Mucosa of stomach (tissue), 1 donor: ENCODE measurements around the gene EIF4G3.
A peak's percentile ranks its signal among the peaks of the same experiment; 100 is the strongest.
"Not testable (repeated sequence)": the region's sequence is repeated elsewhere in the genome, so short reads cannot be mapped to it uniquely, and the experiment has no call there.

Experiments used
- H3K27me3 ChIP-seq: one replicate; pipeline ENCODE4 v1.7.0; 2013; ENCODE audit warnings: mild to moderate bottlenecking, low read length; ENCODE audit not compliant: control insufficient read depth, insufficient read depth
- H3K36me3 ChIP-seq: one replicate; pipeline ENCODE4 v1.7.0; 2013; ENCODE audit warnings: low read length; ENCODE audit not compliant: control insufficient read depth, insufficient read depth
- H3K4me1 ChIP-seq: one replicate; pipeline ENCODE4 v1.7.0; 2013; ENCODE audit warnings: mild to moderate bottlenecking, low read length; ENCODE audit not compliant: control insufficient read depth, insufficient read depth
- H3K4me3 ChIP-seq: one replicate; pipeline ENCODE4 v1.7.0; 2013; ENCODE audit warnings: low read length
- H3K9ac ChIP-seq: one replicate; pipeline ENCODE4 v1.7.0; 2013; ENCODE audit warnings: mild to moderate bottlenecking, low read length, moderate library complexity
- H3K9me3 ChIP-seq: one replicate; pipeline ENCODE4 v1.7.0; 2013; ENCODE audit warnings: mild to moderate bottlenecking, low read length, moderate library complexity; ENCODE audit not compliant: control insufficient read depth
- donor health status: Pancreatic carcinoma.

The EIF4G3 gene

GRCh38 chr1:21176586-21177555 is at the start of gene EIF4G3:
Gene EIF4G3, minus strand, starts transcription at chr1:21176897. Its CDS starts 174,155 bp downstream, at chr1:21002742.
- peak within 1 kb of the TSS; percentile 90 for H3K9ac ChIP-seq
- no peaks in the 10 kb centered on the region for H3K27me3 ChIP-seq
- H3K4me3 ChIP-seq, result peak within 1 kb of the TSS; percentile 82
- peaks cover 11% of the 10 kb centered on the region for H3K4me1 ChIP-seq
- no peaks in the 10 kb centered on the region for H3K36me3 ChIP-seq
- H3K9me3 ChIP-seq, result no peaks in the 10 kb centered on the region

GRCh38 chr1:21225065-21225464 is 48.4 kb upstream of the EIF4G3 start:
- Histone ChIP-seq H3K36me3 (peaks cover 17% of the 10 kb centered on the region), H3K4me3 (no peak overlapping the region), H3K27me3 (no peaks in the 10 kb centered on the region), H3K9ac (no peak overlapping the region), H3K9me3 (no peaks in the 10 kb centered on the region), H3K4me1 (no peaks in the 10 kb centered on the region)

- Histone ChIP-seq H3K4me3 (no peak overlapping the region), H3K9ac (no peak overlapping the region), H3K9me3 (no peaks in the 10 kb centered on the region), H3K36me3 (peaks cover 17% of the 10 kb centered on the region), H3K4me1 (no peaks in the 10 kb centered on the region), H3K27me3 (no peaks in the 10 kb centered on the region)
These were observed 44.1 kb upstream of the EIF4G3 start for GRCh38 chr1:21220815-21221214.

GRCh38 chr1:21219674-21220073 is 43.0 kb upstream of the EIF4G3 start:
- Histone ChIP-seq H3K36me3 (peaks cover 10% of the 10 kb centered on the region), H3K9ac (no peak overlapping the region), H3K9me3 (no peaks in the 10 kb centered on the region), H3K27me3 (no peaks in the 10 kb centered on the region), H3K4me3 (no peak overlapping the region), H3K4me1 (no peaks in the 10 kb centered on the region)

- H3K27me3 ChIP-seq, result no peaks in the 10 kb centered on the region
- H3K4me1 ChIP-seq, result no peaks in the 10 kb centered on the region
- no peaks in the 10 kb centered on the region for H3K9me3 ChIP-seq
- no peak overlapping the region for H3K9ac ChIP-seq
- peaks cover 6% of the 10 kb centered on the region for H3K36me3 ChIP-seq
- no peak overlapping the region for H3K4me3 ChIP-seq
These were observed 41.3 kb upstream of the EIF4G3 start for GRCh38 chr1:21217812-21218596.

- no peaks in the 10 kb centered on the region for H3K27me3 ChIP-seq
- H3K9ac ChIP-seq, result no peak overlapping the region
- peaks cover 6% of the 10 kb centered on the region for H3K36me3 ChIP-seq
- H3K9me3 ChIP-seq, result no peaks in the 10 kb centered on the region
- no peaks in the 10 kb centered on the region for H3K4me1 ChIP-seq
- H3K4me3 ChIP-seq, result no peak overlapping the region
These were observed 40.4 kb upstream of the EIF4G3 start for GRCh38 chr1:21216835-21217811.

GRCh38 chr1:21212126-21212525 is 35.4 kb upstream of the EIF4G3 start:
- Histone ChIP-seq H3K4me1 (no peaks in the 10 kb centered on the region), H3K9me3 (no peaks in the 10 kb centered on the region), H3K27me3 (no peaks in the 10 kb centered on the region), H3K36me3 (no peaks in the 10 kb centered on the region), H3K9ac (no peak overlapping the region), H3K4me3 (no peak overlapping the region)

GRCh38 chr1:21208137-21208700 is 31.5 kb upstream of the EIF4G3 start:
- not testable (repeated sequence) for H3K9me3 ChIP-seq, H3K4me1 ChIP-seq, H3K36me3 ChIP-seq, H3K4me3 ChIP-seq, H3K27me3 ChIP-seq, H3K9ac ChIP-seq

- Histone ChIP-seq H3K4me3 (no peak overlapping the region), H3K36me3 (no peaks in the 10 kb centered on the region), H3K9ac (no peak overlapping the region), H3K9me3 (no peaks in the 10 kb centered on the region), H3K27me3 (no peaks in the 10 kb centered on the region), H3K4me1 (no peaks in the 10 kb centered on the region)
These were observed 29.4 kb upstream of the EIF4G3 start for GRCh38 chr1:21206117-21206516.

- Histone ChIP-seq H3K9me3 (no peaks in the 10 kb centered on the region), H3K4me1 (no peaks in the 10 kb centered on the region), H3K27me3 (no peaks in the 10 kb centered on the region), H3K36me3 (no peaks in the 10 kb centered on the region), H3K4me3 (no peak overlapping the region), H3K9ac (no peak overlapping the region)
These were observed 28.7 kb upstream of the EIF4G3 start for GRCh38 chr1:21205416-21205815.

- Histone ChIP-seq H3K9ac (no peak overlapping the region), H3K4me1 (no peaks in the 10 kb centered on the region), H3K9me3 (no peaks in the 10 kb centered on the region), H3K36me3 (no peaks in the 10 kb centered on the region), H3K27me3 (no peaks in the 10 kb centered on the region), H3K4me3 (no peak overlapping the region)
These were observed 25.0 kb upstream of the EIF4G3 start for GRCh38 chr1:21201650-21202049.
